Thyroid gland (tissue), 4 donors: ENCODE results near the gene CKAP4. TPM values are rescaled to one million over a fixed set of nuclear protein-coding genes. Genes with fewer than 3 reads are reported as not detected.

Source experiments
- DNase-seq, 2 donors: peaks; one replicate each; pipeline ENCODE4 v3.0.0-alpha.2; 2019
- H3K27ac ChIP-seq, 3 donors: fragments of 200-600 bp; sonication (generic); 1 replicate in 2 of 3; 2 replicates in 1 of 3; pipeline ENCODE4 v1.5.1; 2016 to 2019; ENCODE audit warnings: mild to moderate bottlenecking in 1 of 3, moderate library complexity in 1 of 3
- H3K27me3 ChIP-seq: fragments of 200-600 bp; sonication (generic); one replicate; pipeline ENCODE4 v1.5.1; 2019
- H3K36me3 ChIP-seq, 2 donors: fragments of 200-600 bp; sonication (generic); one replicate each; pipeline ENCODE4 v1.5.1; 2016 to 2019
- H3K4me1 ChIP-seq, 2 donors: fragments of 200-600 bp; sonication (generic); one replicate each; pipeline ENCODE4 v1.5.1; 2017 to 2019
- H3K4me3 ChIP-seq, 3 donors: fragments of 200-600 bp; sonication (generic); replicated peaks in 1 of 3; 1 replicate in 2 of 3; 2 replicates in 1 of 3; pipeline ENCODE4 v1.5.1; 2016; ENCODE audit warnings: mild to moderate bottlenecking in 1 of 3
- H3K9me3 ChIP-seq: fragments of 200-600 bp; sonication (generic); one replicate; pipeline ENCODE4 v1.5.1; 2017
- POLR2A ChIP-seq, 2 donors: fragments of 450-650 bp; IDR thresholded peaks; one replicate each; pipeline ENCODE4 v1.6.1; 2017; ENCODE audit warnings: antibody characterized with exemption in 2 of 2, mild to moderate bottlenecking in 2 of 2, moderate library complexity in 1 of 2
- WGBS, 2 donors: methylation state at CpG; one replicate each; pipeline ENCODE4 v1.1.5; 2017; 5-methylcytosine and 5-hydroxymethylcytosine counted together
- intact Hi-C: fragments of 100-400 bp; cut with DNase I; formaldehyde crosslinking; loops from one replicate; pipeline ENCODE4 v1.15.1; 2023
- total RNA-seq, 4 donors: library from RNA; depleted of rRNA; stranded (reverse); fragments of >200 nt; gene quantifications; one replicate each; pipeline ENCODE4 v1.2.3, GENCODE V29; 2016
- TF ChIP-seq, protein P1 (sequence below), 6 experiments: fragments of 200-600 bp in 3 of 6; fragments of 450-650 bp in 3 of 6; sonication (generic) in 3 of 6; IDR thresholded peaks; one replicate each; pipeline ENCODE4 v1.5.1; 2016 to 2019; ENCODE audit warnings: antibody characterized with exemption in 6 of 6, mild to moderate bottlenecking in 2 of 6, inconsistent platforms in 1 of 6, moderate library complexity in 1 of 6

The CKAP4 gene
- total RNA-seq, 4 donors from 2014 or later, result 40.7 to 55.5 (median 48.9) TPM

- no peaks in the 10 kb centered on the region for H3K9me3 ChIP-seq
- peak; percentile 64 for DNase-seq
- no peaks in the 10 kb centered on the region for H3K36me3 ChIP-seq
- no peak overlapping the region for H3K4me3 ChIP-seq
- intact Hi-C loops, result no loop called here
- no peak for TF ChIP-seq POLR2A (IDR thresholded peaks at IDR 0.05)
- TF ChIP-seq, protein P1, sequence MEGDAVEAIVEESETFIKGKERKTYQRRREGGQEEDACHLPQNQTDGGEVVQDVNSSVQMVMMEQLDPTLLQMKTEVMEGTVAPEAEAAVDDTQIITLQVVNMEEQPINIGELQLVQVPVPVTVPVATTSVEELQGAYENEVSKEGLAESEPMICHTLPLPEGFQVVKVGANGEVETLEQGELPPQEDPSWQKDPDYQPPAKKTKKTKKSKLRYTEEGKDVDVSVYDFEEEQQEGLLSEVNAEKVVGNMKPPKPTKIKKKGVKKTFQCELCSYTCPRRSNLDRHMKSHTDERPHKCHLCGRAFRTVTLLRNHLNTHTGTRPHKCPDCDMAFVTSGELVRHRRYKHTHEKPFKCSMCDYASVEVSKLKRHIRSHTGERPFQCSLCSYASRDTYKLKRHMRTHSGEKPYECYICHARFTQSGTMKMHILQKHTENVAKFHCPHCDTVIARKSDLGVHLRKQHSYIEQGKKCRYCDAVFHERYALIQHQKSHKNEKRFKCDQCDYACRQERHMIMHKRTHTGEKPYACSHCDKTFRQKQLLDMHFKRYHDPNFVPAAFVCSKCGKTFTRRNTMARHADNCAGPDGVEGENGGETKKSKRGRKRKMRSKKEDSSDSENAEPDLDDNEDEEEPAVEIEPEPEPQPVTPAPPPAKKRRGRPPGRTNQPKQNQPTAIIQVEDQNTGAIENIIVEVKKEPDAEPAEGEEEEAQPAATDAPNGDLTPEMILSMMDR (IDR thresholded peaks at IDR 0.05), result no peak
- peaks cover 0 to 5% of the 10 kb centered on the region in 2 donors for H3K4me1 ChIP-seq
- H3K27ac ChIP-seq, result no peak overlapping the region
- WGBS, 2 donors, result 15 to 32% methylated on average over 5 to 7 of the region's 8 CpGs
- H3K27me3 ChIP-seq, result no peaks in the 10 kb centered on the region
Measured at GRCh38 chr12:106211973-106212372, 35.8 kb downstream of the CKAP4 start.

DNA sequence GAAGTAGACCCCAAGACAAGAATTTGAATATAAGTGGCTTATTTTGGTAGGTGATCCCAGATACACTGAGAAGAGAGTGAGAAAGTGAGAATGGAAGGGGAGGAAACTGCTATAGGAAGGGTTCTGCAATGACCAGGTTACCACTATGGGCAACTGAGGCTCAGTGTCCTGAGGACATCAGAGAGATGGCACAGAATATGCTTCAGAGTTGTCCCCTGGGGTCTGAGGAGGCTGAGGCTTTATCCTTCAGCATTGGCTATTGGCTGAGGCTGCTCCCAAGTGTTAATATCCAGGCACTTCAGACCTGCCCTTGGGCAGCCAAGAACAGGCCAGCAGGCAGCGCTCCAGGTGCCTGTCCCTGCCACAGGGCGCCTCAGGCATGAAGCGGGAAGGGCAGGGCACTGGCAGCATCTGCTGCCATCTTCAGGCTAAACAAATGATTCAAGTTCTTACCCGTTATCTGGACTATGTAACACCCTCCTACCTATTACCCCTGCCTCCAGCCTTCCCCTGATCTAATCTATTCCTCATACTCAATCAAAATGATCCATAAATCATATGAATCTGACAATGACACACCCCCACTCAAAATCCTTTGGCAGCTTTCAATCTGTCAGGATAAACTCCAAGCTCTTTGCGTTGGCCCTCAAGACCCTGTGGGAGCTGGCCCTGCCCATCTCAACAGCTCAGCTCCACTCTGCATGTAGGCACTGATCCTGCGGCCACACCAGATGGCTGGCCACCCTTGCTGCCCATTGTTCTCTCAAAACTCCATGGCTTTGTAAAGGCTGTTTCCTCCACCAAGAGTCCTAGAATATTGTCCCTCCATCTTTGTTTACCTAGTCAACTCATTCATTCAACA, 42.4 kb downstream of the CKAP4 start:
- peak overlapping the region; percentile 9 to 49 (median 39) for H3K27ac ChIP-seq
- no peak overlapping the region for H3K4me3 ChIP-seq
- H3K9me3 ChIP-seq, result no peaks in the 10 kb centered on the region
- H3K36me3 ChIP-seq, result no peaks in the 10 kb centered on the region
- intact Hi-C loops, result no loop called here
- H3K27me3 ChIP-seq, result no peaks in the 10 kb centered on the region
- WGBS, 2 donors, result 29 to 35% methylated on average over 6 of the region's 6 CpGs
- no peak for TF ChIP-seq POLR2A (IDR thresholded peaks at IDR 0.05)
- TF ChIP-seq, protein P1 (IDR thresholded peaks at IDR 0.05), result peak in 4 of 6 experiments; percentile 65 to 89 (median 84)
- peaks cover 7 to 8% of the 10 kb centered on the region in 2 donors for H3K4me1 ChIP-seq
- peak; percentile 92 to 93 for DNase-seq

- Histone ChIP-seq H3K4me3 (no peak overlapping the region), H3K9me3 (no peaks in the 10 kb centered on the region), H3K27me3 (no peaks in the 10 kb centered on the region), H3K27ac (peak overlapping the region in 1 of 3 donors; percentile 9), H3K4me1 (peaks cover 7 to 8% of the 10 kb centered on the region in 2 donors), H3K36me3 (no peaks in the 10 kb centered on the region)
- peak; percentile 29 to 37 for DNase-seq
- WGBS, 2 donors, result 68 to 71% methylated on average over 2 of the region's 2 CpGs
- no peak for TF ChIP-seq POLR2A (IDR thresholded peaks at IDR 0.05)
- TF ChIP-seq, protein P1 (IDR thresholded peaks at IDR 0.05), result no peak
- intact Hi-C loops, result no loop called here
Measured at GRCh38 chr12:106204312-106204711, 43.5 kb downstream of the CKAP4 start.

GRCh38 chr12:106197906-106198623, 49.8 kb downstream of the CKAP4 start:
- Histone ChIP-seq H3K4me1 (peaks cover 51% of the 10 kb centered on the region in 2 donors), H3K4me3 (no peak overlapping the region), H3K9me3 (no peaks in the 10 kb centered on the region), H3K27me3 (no peaks in the 10 kb centered on the region), H3K36me3 (no peaks in the 10 kb centered on the region), H3K27ac (peak overlapping the region; percentile 76 to 90 (median 87))
- intact Hi-C loops, result no loop called here
- peak; percentile 64 for DNase-seq
- 45 to 59% methylated on average over 8 of the region's 8 CpGs for WGBS, 2 donors
- TF ChIP-seq, protein P1 (IDR thresholded peaks at IDR 0.05), result peak in 2 of 6 experiments; percentile 10 to 41
- no peak for TF ChIP-seq POLR2A (IDR thresholded peaks at IDR 0.05)
